Suprapubic skin (tissue), 3 donors: ENCODE data around the gene MEOX2.

ENCODE experiments used
- CTCF ChIP-seq, 2 donors: fragments of 200-600 bp in 1 of 2; fragments of 450-650 bp in 1 of 2; sonication (generic) in 1 of 2; IDR thresholded peaks; one replicate each; pipeline ENCODE4 v1.5.1; 2016 to 2019; ENCODE audit warnings: antibody characterized with exemption in 2 of 2, mild to moderate bottlenecking in 1 of 2, moderate library complexity in 1 of 2
- POLR2A ChIP-seq, 2 donors: fragments of 450-650 bp; IDR thresholded peaks; one replicate each; pipeline ENCODE4 v1.6.1; 2017; ENCODE audit warnings: antibody characterized with exemption in 2 of 2, mild to moderate bottlenecking in 2 of 2, moderate library complexity in 2 of 2

- no peak for TF ChIP-seq CTCF (IDR thresholded peaks at IDR 0.05)
- TF ChIP-seq POLR2A (IDR thresholded peaks at IDR 0.05) = no peak
These were observed 68.2 kb downstream of the MEOX2 start for GRCh38 chr7:15618275-15618674.
